Measurements from ENCODE around the gene NEUROG1. TPM values are rescaled to one million over a fixed set of nuclear protein-coding genes. Genes with fewer than 3 reads are reported as not detected.

NEUROG1 gene
- total and polyA plus RNA-seq, 2 experiments from 2014 or later: 0.16 TPM; not detected in 1

GRCh38 chr5:135514116-135514515 lies 21.6 kb downstream of the NEUROG1 start:
- Histone ChIP-seq H3K4me2 (no peak overlapping the region), H3K79me2 (replicated peaks; ENCODE audit: insufficient read depth) (no peaks in the 10 kb centered on the region), H3K4me3 (no peak overlapping the region), H3K27me3 (ENCODE audit: insufficient read depth) (peaks cover 46% of the 10 kb centered on the region), H3K27ac (ENCODE audit: low read depth) (no peak overlapping the region), H3K36me3 (ENCODE audit: insufficient read depth) (no peaks in the 10 kb centered on the region), H3K4me1 (ENCODE audit: insufficient read depth) (peaks cover 2% of the 10 kb centered on the region; the same call in 1 of the 2 replicates), H4K20me1 (replicated peaks; ENCODE audit: insufficient read depth) (no peaks in the 10 kb centered on the region), H3K9me2 (ENCODE audit: insufficient read depth) (0 out of 2 replicates have a peak, but pooled peaks cover 2% of the 10 kb centered on the region), H2AFZ (no peak overlapping the region), H3F3A (replicated peaks; ENCODE audit: low read depth) (no peaks in the 10 kb centered on the region)
- no peak overlapping the region for H3K4me3 Mint-ChIP-seq
- peaks cover 10% of the 10 kb centered on the region; the same call in 2 of the 3 replicates for H3K9me3 Mint-ChIP-seq
- peaks cover 9% of the 10 kb centered on the region for H3K4me1 Mint-ChIP-seq
- TF ChIP-seq EZH2phosphoT487 (IDR thresholded peaks at IDR 0.05; ENCODE audit: unreplicated experiment): no peak
- no peak for TF ChIP-seq ZNF462 (CRISPR knock-in tag; IDR thresholded peaks at IDR 0.05)
- no peak for TF ChIP-seq ZNF331 (CRISPR knock-in tag; IDR thresholded peaks at IDR 0.05; ENCODE audit: low read depth)
- no peak for TF ChIP-seq ETS1 (IDR thresholded peaks at IDR 0.05)
- no peak for TF ChIP-seq STAT1 (IDR thresholded peaks at IDR 0.05; ENCODE audit: unreplicated experiment)
- TF ChIP-seq CREB1 (CRISPR knock-in tag; IDR thresholded peaks at IDR 0.05; ENCODE audit: low read depth): no peak
- DNase-seq (ENCODE audit: low spot score): no peak
- peaks cover 31% of the 10 kb centered on the region for H3K27me3 Mint-ChIP-seq (ENCODE audit: insufficient read depth, low read depth, poor library complexity)
- no peak for ATAC-seq
- no peak overlapping the region for H3K27ac Mint-ChIP-seq
- no peaks in the 10 kb centered on the region for H3K36me3 Mint-ChIP-seq (ENCODE audit: low read depth)
